Colonic mucosa (tissue), 4 donors: ENCODE measurements around the gene ARMCX2. TPM values are rescaled to one million over a fixed set of nuclear protein-coding genes. Genes with fewer than 3 reads are reported as not detected.
"Not testable (repeated sequence)": the region's sequence is repeated elsewhere in the genome, so short reads cannot be mapped to it uniquely, and the experiment has no call there.

Experiments used
- DNase-seq: peaks from one replicate; pipeline ENCODE4 v3.0.0-alpha.2; 2020
- H3K27ac ChIP-seq: fragments of 200-600 bp; one replicate; pipeline ENCODE4 v1.8.0; 2021
- H3K27me3 ChIP-seq: fragments of 200-600 bp; one replicate; pipeline ENCODE4 v1.8.0; 2021
- H3K36me3 ChIP-seq: fragments of 200-600 bp; one replicate; pipeline ENCODE4 v1.8.0; 2021
- H3K4me1 ChIP-seq: fragments of 200-600 bp; one replicate; pipeline ENCODE4 v1.8.0; 2021; ENCODE audit warnings: mild to moderate bottlenecking
- H3K4me3 ChIP-seq: fragments of 200-600 bp; one replicate; pipeline ENCODE4 v1.8.0; 2021
- H3K9ac ChIP-seq, 2 donors: one replicate each; pipeline ENCODE4 v1.7.0; 2013; ENCODE audit warnings: control low read depth in 2 of 2, low read depth in 2 of 2, low read length in 2 of 2
- H3K9me3 ChIP-seq: fragments of 200-600 bp; one replicate; pipeline ENCODE4 v1.8.0; 2021
- CTCF ChIP-seq: fragments of 200-600 bp; IDR thresholded peaks from one replicate; pipeline ENCODE4 v1.8.0; 2022; ENCODE audit warnings: antibody characterized with exemption, mild to moderate bottlenecking
- intact Hi-C: fragments of 100-400 bp; cut with DNase I; formaldehyde crosslinking; loops from one replicate; pipeline ENCODE4 v1.14.1; 2022
- total RNA-seq, 2 donors: library from RNA; stranded (reverse); fragmentation: NEBNext Ultra II Directional in 1 of 2; extraction: Animal tissue kit (Norgen Biotek cat#: 25700) in 1 of 2; gene quantifications; one replicate each; pipeline ENCODE4 v1.2.1, GENCODE V29; 2021
- donor health status: healthy.
- donor health status: DM: no; HTN: no; CAD: no.
- donor health status: DM: no; HTN: no; CAD: no.

Gene ARMCX2
- total RNA-seq, 2 donors from 2014 or later: 6.7 to 11.5 TPM

- H3K36me3 ChIP-seq: no peaks in the 10 kb centered on the region
- H3K4me3 ChIP-seq: peak overlapping the region; percentile 42
- H3K4me1 ChIP-seq: no peaks in the 10 kb centered on the region
- peak overlapping the region; percentile 59 to 68 for H3K9ac ChIP-seq
- peak; percentile 83 for DNase-seq
- no peak overlapping the region for H3K27ac ChIP-seq
- no peaks in the 10 kb centered on the region for H3K9me3 ChIP-seq
- H3K27me3 ChIP-seq: no peaks in the 10 kb centered on the region
- TF ChIP-seq CTCF: no peak
- intact Hi-C loops: no loop called here
These were observed 774 bp downstream of the ARMCX2 start for GRCh38 chrX:101658661-101659491.

- H3K9ac ChIP-seq: no peak overlapping the region
- no peaks in the 10 kb centered on the region for H3K9me3 ChIP-seq
- TF ChIP-seq CTCF: no peak
- DNase-seq: no peak
- intact Hi-C loops: no loop called here
- no peak overlapping the region for H3K27ac ChIP-seq
- no peaks in the 10 kb centered on the region for H3K4me1 ChIP-seq
- H3K27me3 ChIP-seq: no peaks in the 10 kb centered on the region
- H3K36me3 ChIP-seq: no peaks in the 10 kb centered on the region
- no peak overlapping the region for H3K4me3 ChIP-seq
These were observed 2.2 kb downstream of the ARMCX2 start for GRCh38 chrX:101657495-101657894.

GRCh38 chrX:101656817-101657216 is 2.8 kb downstream of the ARMCX2 start:
- no peak overlapping the region for H3K27ac ChIP-seq
- H3K4me3 ChIP-seq: no peak overlapping the region
- no peak for TF ChIP-seq CTCF
- DNase-seq: no peak
- intact Hi-C loops: no loop called here
- H3K9ac ChIP-seq: no peak overlapping the region
- no peaks in the 10 kb centered on the region for H3K9me3 ChIP-seq
- H3K27me3 ChIP-seq: no peaks in the 10 kb centered on the region
- no peaks in the 10 kb centered on the region for H3K4me1 ChIP-seq
- H3K36me3 ChIP-seq: no peaks in the 10 kb centered on the region

GRCh38 chrX:101655534-101655933 is 4.1 kb downstream of the ARMCX2 start:
- no peak overlapping the region for H3K27ac ChIP-seq
- intact Hi-C loops: no loop called here
- TF ChIP-seq CTCF: no peak
- no peaks in the 10 kb centered on the region for H3K4me1 ChIP-seq
- H3K36me3 ChIP-seq: no peaks in the 10 kb centered on the region
- no peak overlapping the region for H3K4me3 ChIP-seq
- no peaks in the 10 kb centered on the region for H3K27me3 ChIP-seq
- no peak for DNase-seq
- H3K9me3 ChIP-seq: no peaks in the 10 kb centered on the region
- H3K9ac ChIP-seq: no peak overlapping the region

GRCh38 chrX:101647716-101648115 is 11.9 kb downstream of the ARMCX2 start:
- H3K9me3 ChIP-seq, H3K4me1 ChIP-seq, H3K36me3 ChIP-seq, H3K27ac ChIP-seq, H3K27me3 ChIP-seq, intact Hi-C loops, H3K4me3 ChIP-seq, H3K9ac ChIP-seq, DNase-seq: not testable (repeated sequence)

GRCh38 chrX:101642093-101642492 is 17.6 kb downstream of the ARMCX2 start:
- Histone ChIP-seq H3K9me3 (no peaks in the 10 kb centered on the region), H3K4me3 (no peak overlapping the region), H3K27ac (no peak overlapping the region), H3K36me3 (no peaks in the 10 kb centered on the region), H3K4me1 (no peaks in the 10 kb centered on the region), H3K27me3 (no peaks in the 10 kb centered on the region), H3K9ac (no peak overlapping the region)
- TF ChIP-seq CTCF: no peak
- intact Hi-C loops: no loop called here
- DNase-seq: no peak
